SH-SY5Y (cell line): Measurements from ENCODE around the gene DHX34.

Experiments used
- GATA2 ChIP-seq: IDR thresholded peaks from 2 replicates; pipeline ENCODE4 v1.6.1; 2011; ENCODE audit warnings: mild to moderate bottlenecking, low read depth, low read length
- GATA3 ChIP-seq: IDR thresholded peaks from 2 replicates; pipeline ENCODE4 v1.6.1; 2011; ENCODE audit warnings: low read depth, mild to moderate bottlenecking, low read length, moderate library complexity

DNA sequence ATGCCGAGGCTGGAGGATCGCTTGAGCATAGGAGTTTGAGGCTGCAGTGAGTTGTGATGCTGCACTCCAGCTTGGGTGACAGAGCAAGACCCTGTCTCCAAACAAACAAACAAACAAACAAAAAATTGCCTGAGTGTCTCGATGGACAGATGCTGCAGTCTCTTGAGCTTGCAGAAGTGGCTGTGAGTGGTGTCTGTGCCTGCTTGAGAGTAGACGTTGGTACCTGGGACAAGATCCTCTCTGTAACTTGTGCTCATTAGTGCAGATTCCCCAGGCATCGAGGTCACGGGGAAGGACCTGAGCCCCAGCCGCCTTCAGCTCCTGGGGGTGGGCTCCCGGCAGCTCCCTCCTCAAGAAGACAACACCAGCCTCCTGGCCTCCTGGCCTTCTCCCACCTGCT, 25.7 kb upstream of the DHX34 start:
- TF ChIP-seq GATA3 (no peak), GATA2 (no peak)
